SH-SY5Y (cell line): Measurements from ENCODE around the gene OBSCN.

Experiments used
- GATA2 ChIP-seq: IDR thresholded peaks from 2 replicates; pipeline ENCODE4 v1.6.1; 2011; ENCODE audit warnings: mild to moderate bottlenecking, low read depth, low read length
- GATA3 ChIP-seq: IDR thresholded peaks from 2 replicates; pipeline ENCODE4 v1.6.1; 2011; ENCODE audit warnings: low read depth, mild to moderate bottlenecking, low read length, moderate library complexity

- no peak for TF ChIP-seq GATA2
- no peak for TF ChIP-seq GATA3
Observed at GRCh38 chr1:228308085-228308601, 100.3 kb downstream of the OBSCN start.
